Esophagus squamous epithelium (tissue), 4 donors: ENCODE measurements around the gene PCSK6.

Experiments used
- CTCF ChIP-seq, 6 experiments: fragments of 450-650 bp in 4 of 6; fragments of 200-600 bp in 2 of 6; sonication (generic) in 2 of 6; IDR thresholded peaks; one replicate each; pipeline ENCODE4 v1.5.1; 2016 to 2019; ENCODE audit warnings: antibody characterized with exemption in 6 of 6, mild to moderate bottlenecking in 4 of 6, moderate library complexity in 4 of 6
- POLR2A ChIP-seq, 4 donors: fragments of 450-650 bp; IDR thresholded peaks; one replicate each; pipeline ENCODE4 v1.6.1; 2017; ENCODE audit warnings: antibody characterized with exemption in 4 of 4, mild to moderate bottlenecking in 4 of 4, moderate library complexity in 3 of 4

- TF ChIP-seq CTCF (IDR thresholded peaks at IDR 0.05) (no peak), POLR2A (IDR thresholded peaks at IDR 0.05) (no peak)
Observed at GRCh38 chr15:101387574-101387973, 101.9 kb downstream of the PCSK6 start.
